Measurements from ENCODE around the gene FH.

The FH gene

GRCh38 chr1:241453732-241454131, 65.8 kb downstream of the FH start:
- DNase-seq: no peak

- no peak for DNase-seq
Measured at GRCh38 chr1:241451956-241452355, 67.6 kb downstream of the FH start.

Measured in stimulated activated CD4-positive, alpha-beta T cell treated with anti-CD3 and anti-CD28 coated beads, Interleukin-1b, Interleukin-23, amount 100 ng/mL, for 48 hours (primary cell).